Tibial nerve (tissue), 4 donors: ENCODE results near the gene EGFR.
A peak's percentile ranks its signal among the peaks of the same experiment; 100 is the strongest.

Source experiments
- EP300 ChIP-seq, 2 donors: sonication (generic); formaldehyde crosslinking; IDR thresholded peaks; one replicate each; pipeline ENCODE4 v1.6.1; 2017; ENCODE audit warnings: antibody characterized with exemption in 2 of 2, mild to moderate bottlenecking in 1 of 2
- POLR2A ChIP-seq, 2 donors: fragments of 450-650 bp; IDR thresholded peaks; one replicate each; pipeline ENCODE4 v1.6.1; 2017; ENCODE audit warnings: antibody characterized with exemption in 2 of 2, mild to moderate bottlenecking in 2 of 2, moderate library complexity in 2 of 2
- TF ChIP-seq, protein P1 (sequence below), 5 experiments: fragments of 200-600 bp in 3 of 5; fragments of 450-650 bp in 2 of 5; sonication (generic) in 3 of 5; IDR thresholded peaks; one replicate each; pipeline ENCODE4 v1.5.1; 2016 to 2019; ENCODE audit warnings: antibody characterized with exemption in 5 of 5, mild to moderate bottlenecking in 3 of 5, moderate library complexity in 2 of 5

GRCh38 chr7:54992871-54993475 lies 25.8 kb upstream of the EGFR start:
- TF ChIP-seq EP300 (IDR thresholded peaks at IDR 0.05), result peak in 1 of 2 donors; percentile 45
- TF ChIP-seq, protein P1, sequence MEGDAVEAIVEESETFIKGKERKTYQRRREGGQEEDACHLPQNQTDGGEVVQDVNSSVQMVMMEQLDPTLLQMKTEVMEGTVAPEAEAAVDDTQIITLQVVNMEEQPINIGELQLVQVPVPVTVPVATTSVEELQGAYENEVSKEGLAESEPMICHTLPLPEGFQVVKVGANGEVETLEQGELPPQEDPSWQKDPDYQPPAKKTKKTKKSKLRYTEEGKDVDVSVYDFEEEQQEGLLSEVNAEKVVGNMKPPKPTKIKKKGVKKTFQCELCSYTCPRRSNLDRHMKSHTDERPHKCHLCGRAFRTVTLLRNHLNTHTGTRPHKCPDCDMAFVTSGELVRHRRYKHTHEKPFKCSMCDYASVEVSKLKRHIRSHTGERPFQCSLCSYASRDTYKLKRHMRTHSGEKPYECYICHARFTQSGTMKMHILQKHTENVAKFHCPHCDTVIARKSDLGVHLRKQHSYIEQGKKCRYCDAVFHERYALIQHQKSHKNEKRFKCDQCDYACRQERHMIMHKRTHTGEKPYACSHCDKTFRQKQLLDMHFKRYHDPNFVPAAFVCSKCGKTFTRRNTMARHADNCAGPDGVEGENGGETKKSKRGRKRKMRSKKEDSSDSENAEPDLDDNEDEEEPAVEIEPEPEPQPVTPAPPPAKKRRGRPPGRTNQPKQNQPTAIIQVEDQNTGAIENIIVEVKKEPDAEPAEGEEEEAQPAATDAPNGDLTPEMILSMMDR (IDR thresholded peaks at IDR 0.05), result no peak
- no peak for TF ChIP-seq POLR2A (IDR thresholded peaks at IDR 0.05)
